B cell (primary cell): ENCODE measurements around the gene PRCC. TPM values are rescaled to one million over a fixed set of nuclear protein-coding genes. Genes with fewer than 3 reads are reported as not detected.

Experiments used
- ATAC-seq: fragments of 200-7000 bp; cut with Tn5 transposase; one replicate; pipeline ENCODE4 v1.10.0; 2021; ENCODE audit warnings: low read depth, mild to moderate bottlenecking, moderate number of reproducible peaks, moderate library complexity
- CTCF ChIA-PET: fragments of 350-600 bp; sonication (Branson Sonifier 250); formaldehyde crosslinking; loops from one replicate; lab custom pipeline; 2021; ENCODE audit warnings: antibody characterized with exemption, inconsistent platforms; lab: Charles Lee
- POLR2A ChIA-PET: fragments of 350-600 bp; sonication (Branson Sonifier 250); formaldehyde crosslinking; loops from one replicate; lab custom pipeline; 2021; ENCODE audit warnings: antibody characterized with exemption; lab: Charles Lee
- DNase-seq: peaks from one replicate; pipeline ENCODE4 v3.0.0; 2013
- H2AFZ ChIP-seq: 2 replicates; pipeline ENCODE4 v1.6.1; 2012; ENCODE audit warnings: mild to moderate bottlenecking, low read depth, low read length; ENCODE audit not compliant: insufficient read depth, poor library complexity, severe bottlenecking
- H3K27ac ChIP-seq, 2 donors: 1 replicate in 1 of 2; 2 replicates in 1 of 2; pipeline ENCODE4 v1.5.1; 2012 to 2013; ENCODE audit warnings: low read length in 2 of 2, mild to moderate bottlenecking in 2 of 2, moderate library complexity in 1 of 2
- H3K27me3 ChIP-seq, 4 experiments: fragments of 200-600 bp in 1 of 4; sonication (generic) in 1 of 4; replicated peaks in 1 of 4; 1 replicate in 2 of 4; 2 replicates in 2 of 4; pipeline versions ENCODE4 v1.6.1 to v1.7.0; 2013 to 2016; ENCODE audit warnings: low read length in 3 of 4, mild to moderate bottlenecking in 2 of 4, mixed read lengths in 1 of 4, moderate library complexity in 1 of 4; ENCODE audit not compliant: insufficient read depth in 4 of 4, control insufficient read depth in 3 of 4; ENCODE audit errors: control extremely low read depth in 1 of 4
- H3K36me3 ChIP-seq, 2 experiments: replicated peaks in 1 of 2; 1 replicate in 1 of 2; 2 replicates in 1 of 2; pipeline versions ENCODE4 v1.6.1 to v1.7.1; 2013; ENCODE audit warnings: low read length in 1 of 2; ENCODE audit not compliant: insufficient read depth in 2 of 2, control insufficient read depth in 1 of 2; ENCODE audit errors: control extremely low read depth in 1 of 2, extremely low read depth in 1 of 2
- H3K4me1 ChIP-seq, 2 donors: fragments of 200-600 bp in 1 of 2; sonication (generic) in 1 of 2; 1 replicate in 1 of 2; 2 replicates in 1 of 2; pipeline versions ENCODE4 v1.5.1 to v1.6.1; 2013 to 2017; ENCODE audit warnings: low read length in 2 of 2; ENCODE audit not compliant: control insufficient read depth in 2 of 2, insufficient read depth in 2 of 2
- H3K4me2 ChIP-seq: replicated peaks from 2 replicates; pipeline ENCODE3; 2012; ENCODE audit warnings: mild to moderate bottlenecking, low read depth, low read length; ENCODE audit not compliant: poor library complexity, severe bottlenecking
- H3K4me3 ChIP-seq, 5 experiments: fragments of 200-600 bp in 1 of 5; sonication (generic) in 1 of 5; 1 replicate in 3 of 5; 2 replicates in 2 of 5; pipeline versions ENCODE4 v1.5.1 to v1.7.0; 2011 to 2016; ENCODE audit warnings: low read length in 4 of 5, mild to moderate bottlenecking in 4 of 5, low read depth in 2 of 5, control low read depth in 1 of 5, moderate library complexity in 1 of 5; ENCODE audit not compliant: insufficient read depth in 1 of 5; ENCODE audit errors: control extremely low read depth in 1 of 5, extremely low read depth in 1 of 5
- H3K79me2 ChIP-seq: fragments of 200-600 bp; sonication (generic); one replicate; pipeline ENCODE4 v1.6.0; 2016; ENCODE audit warnings: low read length; ENCODE audit not compliant: control insufficient read depth, insufficient read depth
- H3K9ac ChIP-seq: fragments of 200-600 bp; sonication (generic); 2 replicates; pipeline ENCODE4 v1.6.1; 2017; ENCODE audit warnings: mild to moderate bottlenecking, low read length, moderate library complexity
- H3K9me3 ChIP-seq, 3 donors: one replicate each; pipeline versions ENCODE4 v1.6.1 to v1.7.1; 2013; ENCODE audit warnings: low read length in 2 of 3; ENCODE audit not compliant: control insufficient read depth in 2 of 3, insufficient read depth in 1 of 3; ENCODE audit errors: control extremely low read depth in 1 of 3
- H4K20me1 ChIP-seq: 2 replicates; pipeline ENCODE4 v1.6.0; 2012; ENCODE audit warnings: mild to moderate bottlenecking, low read length; ENCODE audit not compliant: insufficient read depth, control insufficient read depth, poor library complexity, severe bottlenecking
- H3K27ac Mint-ChIP-seq: one replicate; pipeline ENCODE4 v1.8.0; 2021; ENCODE audit warnings: mixed read lengths
- H3K27me3 Mint-ChIP-seq: one replicate; pipeline ENCODE4 v1.8.0; 2021; ENCODE audit warnings: mixed read lengths
- H3K4me1 Mint-ChIP-seq: one replicate; pipeline ENCODE4 v1.8.0; 2021; ENCODE audit warnings: mixed read lengths
- H3K4me3 Mint-ChIP-seq: one replicate; pipeline ENCODE4 v1.8.0; 2021; ENCODE audit warnings: mixed read lengths
- H3K9me3 Mint-ChIP-seq: one replicate; pipeline ENCODE4 v1.8.0; 2022; ENCODE audit warnings: mixed read lengths; ENCODE audit not compliant: insufficient read depth
- CTCF ChIP-seq: fragments of 200-600 bp; IDR thresholded peaks from one replicate; pipeline ENCODE4 v1.8.0; 2022; ENCODE audit warnings: antibody characterized with exemption, mild to moderate bottlenecking
- EZH2 ChIP-seq: IDR thresholded peaks from 2 replicates; pipeline ENCODE4 v1.6.1; 2012; ENCODE audit warnings: borderline replicate concordance, low read depth, mild to moderate bottlenecking, moderate library complexity, low read length; ENCODE audit not compliant: insufficient read depth, poor library complexity, severe bottlenecking
- WGBS: methylation state at CpG from one replicate; pipeline ENCODE4 v1.1.5; 2013; ENCODE audit warnings: missing lambda C conversion rate; ENCODE audit not compliant: insufficient coverage; 5-methylcytosine and 5-hydroxymethylcytosine counted together
- intact Hi-C: fragments of 100-400 bp; cut with micrococcal nuclease; formaldehyde crosslinking; loops from one replicate; pipeline ENCODE4 v1.10.0; 2022
- polyA plus RNA-seq: library from polyadenylated mRNA; depleted of rRNA; stranded (reverse); fragments of >200 nt; gene quantifications from 2 replicates; pipeline ENCODE4 v1.2.3, GENCODE V29; 2012
- total RNA-seq, 2 donors: library from RNA; stranded (reverse); fragments of 120-200 nt in 1 of 2; gene quantifications; 1 replicate in 1 of 2; 2 replicates in 1 of 2; pipeline versions ENCODE4 v1.2.3 to v1.2.4, GENCODE V29; 2013 to 2022

Gene PRCC
- total and polyA plus RNA-seq, 2 donors (not counting 1 experiment from before 2014, with no cell fraction given) = 55.7 to 83.4 TPM

- Mint-ChIP-seq H3K9me3 (no peaks in the 10 kb centered on the region), H3K4me1 (peaks cover 17% of the 10 kb centered on the region), H3K27me3 (peaks cover 74% of the 10 kb centered on the region), H3K27ac (no peak overlapping the region), H3K4me3 (no peak overlapping the region)
- Histone ChIP-seq H3K27ac (no peak overlapping the region), H3K36me3 (no peaks in the 10 kb centered on the region), H3K4me3 (no peak overlapping the region), H3K4me1 (peaks cover 8 to 12% of the 10 kb centered on the region in 2 donors), H3K9ac (no peak overlapping the region), H3K79me2 (no peaks in the 10 kb centered on the region), H2AFZ (no peak overlapping the region), H3K4me2 (no peak overlapping the region), H3K9me3 (peaks cover 0 to 9% (median 0%) of the 10 kb centered on the region in 3 donors), H4K20me1 (no peaks in the 10 kb centered on the region), H3K27me3 (peaks cover 0 to 65% (median 28%) of the 10 kb centered on the region in 4 experiments)
- ChIA-PET POLR2A (no interaction called here), CTCF (no interaction called here)
- intact Hi-C loops = no loop called here
- 94% methylated on average over 3 of the region's 5 CpGs for WGBS
- DNase-seq (no peak), ATAC-seq (no peak)
- TF ChIP-seq CTCF (no peak), EZH2 (no peak)
Observed at GRCh38 chr1:156846643-156847042, 79.3 kb downstream of the PRCC start.

GRCh38 chr1:156847591-156848460 is 80.5 kb downstream of the PRCC start:
- POLR2A ChIA-PET = no interaction called here
- DNase-seq (no peak), ATAC-seq (no peak)
- Mint-ChIP-seq H3K4me1 (peaks cover 17% of the 10 kb centered on the region), H3K4me3 (no peak overlapping the region), H3K27ac (no peak overlapping the region), H3K9me3 (no peaks in the 10 kb centered on the region), H3K27me3 (peaks cover 70% of the 10 kb centered on the region)
- H3K36me3 ChIP-seq = no peaks in the 10 kb centered on the region
- no peak overlapping the region for H2AFZ ChIP-seq
- H4K20me1 ChIP-seq = no peaks in the 10 kb centered on the region
- H3K9me3 ChIP-seq = peaks cover 0 to 9% (median 0%) of the 10 kb centered on the region in 3 donors
- WGBS = 81% methylated on average over 6 of the region's 7 CpGs
- peak overlapping the region; percentile 46 for H3K4me2 ChIP-seq
- H3K9ac ChIP-seq = no peak overlapping the region
- TF ChIP-seq CTCF (no peak), EZH2 (no peak)
- no peak overlapping the region for H3K4me3 ChIP-seq
- no peaks in the 10 kb centered on the region for H3K79me2 ChIP-seq
- peaks cover 0 to 56% (median 27%) of the 10 kb centered on the region in 4 experiments for H3K27me3 ChIP-seq
- peaks cover 8 to 12% of the 10 kb centered on the region in 2 donors for H3K4me1 ChIP-seq
- intact Hi-C loops = no loop called here
- CTCF ChIA-PET = interaction anchor here (1.5 to 1.9 kb wide), 2 partner anchors 9 to 50 kb away, joined by 4 to 7 read pairs; no protein-coding TSS in a partner anchor
- H3K27ac ChIP-seq = no peak overlapping the region
